Smooth muscle cell (in vitro differentiated cells): ENCODE data around the gene RGS9. TPM values are rescaled to one million over a fixed set of nuclear protein-coding genes. Genes with fewer than 3 reads are reported as not detected.
"Not testable (repeated sequence)": the region's sequence is repeated elsewhere in the genome, so short reads cannot be mapped to it uniquely, and the experiment has no call there.

Source experiments
- DNase-seq: peaks from one replicate; lab custom pipeline; 2025; ENCODE audit not compliant: unreplicated experiment; lab: John Stamatoyannopoulos, UW
- H2AFZ ChIP-seq: fragments of 200-600 bp; sonication (generic); 2 replicates; pipeline ENCODE4 v1.6.0; 2016; ENCODE audit warnings: antibody characterized with exemption, low read depth, mild to moderate bottlenecking
- H3F3A ChIP-seq: fragments of 200-600 bp; sonication (generic); 2 replicates; pipeline ENCODE4 v1.6.0; 2017; ENCODE audit warnings: antibody characterized with exemption, low read depth
- H3K27ac ChIP-seq: fragments of 200-600 bp; sonication (generic); 2 replicates; pipeline ENCODE4 v1.5.1; 2016; ENCODE audit warnings: low read depth, mild to moderate bottlenecking
- H3K27me3 ChIP-seq: fragments of 200-600 bp; sonication (generic); 2 replicates; pipeline ENCODE4 v1.6.1; 2016; ENCODE audit warnings: low read depth, mild to moderate bottlenecking
- H3K36me3 ChIP-seq: fragments of 200-600 bp; sonication (generic); 2 replicates; pipeline ENCODE4 v1.5.1; 2016; ENCODE audit warnings: low read depth
- H3K4me1 ChIP-seq: fragments of 200-600 bp; sonication (generic); 2 replicates; pipeline ENCODE4 v1.5.1; 2016; ENCODE audit warnings: low read depth
- H3K4me2 ChIP-seq: fragments of 200-600 bp; sonication (generic); 2 replicates; pipeline ENCODE4 v1.6.0; 2016; ENCODE audit warnings: mild to moderate bottlenecking
- H3K4me3 ChIP-seq: fragments of 200-600 bp; sonication (generic); 2 replicates; pipeline ENCODE4 v1.5.1; 2016; ENCODE audit warnings: mild to moderate bottlenecking
- H3K79me2 ChIP-seq: fragments of 200-600 bp; sonication (generic); 2 replicates; pipeline ENCODE4 v1.6.0; 2016; ENCODE audit warnings: low read depth, mild to moderate bottlenecking
- H3K9ac ChIP-seq: fragments of 200-600 bp; sonication (generic); 2 replicates; pipeline ENCODE4 v1.6.0; 2016; ENCODE audit warnings: low read depth
- H3K9me3 ChIP-seq: fragments of 200-600 bp; sonication (generic); replicated peaks from 2 replicates; pipeline ENCODE4 v1.5.1; 2016; ENCODE audit warnings: low read depth
- H4K20me1 ChIP-seq: fragments of 200-600 bp; sonication (generic); 2 replicates; pipeline ENCODE4 v1.6.0; 2016; ENCODE audit warnings: low read depth
- CTCF ChIP-seq: fragments of 200-600 bp; sonication (generic); IDR thresholded peaks from 2 replicates; pipeline ENCODE4 v1.5.1; 2017; ENCODE audit warnings: borderline replicate concordance, mild to moderate bottlenecking, antibody characterized with exemption; ENCODE audit not compliant: insufficient read depth, poor library complexity, severe bottlenecking
- WGBS: methylation state at CpG from one replicate; pipeline ENCODE4 v1.1.7; 2016; ENCODE audit warnings: low lambda C conversion rate; 5-methylcytosine and 5-hydroxymethylcytosine counted together
- polyA plus RNA-seq: library from polyadenylated mRNA; unstranded; fragments of >200 nt; fragmentation: Nextera tagmentation; extraction: Ambion mirVana; gene quantifications from 2 replicates; pipeline ENCODE4 v1.2.1, GENCODE V29; 2016
- total RNA-seq: library from RNA; depleted of rRNA; stranded (reverse); fragments of >200 nt; gene quantifications from 2 replicates; pipeline ENCODE4 v1.2.3, GENCODE V29; 2014

The RGS9 gene
- total and polyA plus RNA-seq, 2 experiments from 2014 or later = 16.3 to 18.8 TPM

GRCh38 chr17:65202844-65203571 lies 65.8 kb downstream of the RGS9 start:
- H3F3A ChIP-seq = peaks cover 5% of the 10 kb centered on the region
- H3K27me3 ChIP-seq = no peaks in the 10 kb centered on the region
- H4K20me1 ChIP-seq = no peaks in the 10 kb centered on the region
- TF ChIP-seq CTCF = no peak
- H3K4me2 ChIP-seq = no peak overlapping the region
- no peak for DNase-seq
- no peak overlapping the region for H3K27ac ChIP-seq
- no peaks in the 10 kb centered on the region for H3K36me3 ChIP-seq
- no peaks in the 10 kb centered on the region for H3K9me3 ChIP-seq
- no peak overlapping the region for H2AFZ ChIP-seq
- peaks cover 8% of the 10 kb centered on the region for H3K4me1 ChIP-seq
- H3K9ac ChIP-seq = no peak overlapping the region
- no peak overlapping the region for H3K4me3 ChIP-seq
- no peaks in the 10 kb centered on the region for H3K79me2 ChIP-seq
- WGBS = 92% methylated on average over 9 of the region's 9 CpGs

GRCh38 chr17:65204001-65204400 lies 66.8 kb downstream of the RGS9 start:
- Histone ChIP-seq H4K20me1 (no peaks in the 10 kb centered on the region), H3K4me2 (no peak overlapping the region), H3K9ac (no peak overlapping the region), H3K79me2 (no peaks in the 10 kb centered on the region), H2AFZ (no peak overlapping the region), H3K4me1 (peaks cover 18% of the 10 kb centered on the region), H3K4me3 (no peak overlapping the region), H3F3A (peaks cover 5% of the 10 kb centered on the region), H3K27ac (no peak overlapping the region), H3K36me3 (no peaks in the 10 kb centered on the region), H3K27me3 (no peaks in the 10 kb centered on the region), H3K9me3 (no peaks in the 10 kb centered on the region)
- no peak for DNase-seq
- TF ChIP-seq CTCF = no peak
- WGBS = 94% methylated on average over 13 of the region's 13 CpGs

- no peak overlapping the region for H3K27ac ChIP-seq
- H3K4me1 ChIP-seq = peaks cover 19% of the 10 kb centered on the region
- DNase-seq = no peak
- H3F3A ChIP-seq = peaks cover 5% of the 10 kb centered on the region
- H3K4me2 ChIP-seq = no peak overlapping the region
- H3K79me2 ChIP-seq = no peaks in the 10 kb centered on the region
- H2AFZ ChIP-seq = no peak overlapping the region
- no peaks in the 10 kb centered on the region for H3K27me3 ChIP-seq
- H3K9ac ChIP-seq = no peak overlapping the region
- no peak for TF ChIP-seq CTCF
- no peaks in the 10 kb centered on the region for H3K36me3 ChIP-seq
- H4K20me1 ChIP-seq = no peaks in the 10 kb centered on the region
- H3K4me3 ChIP-seq = no peak overlapping the region
- no peaks in the 10 kb centered on the region for H3K9me3 ChIP-seq
These were observed 68.5 kb downstream of the RGS9 start for GRCh38 chr17:65205655-65206054.

GRCh38 chr17:65207448-65207847 lies 70.3 kb downstream of the RGS9 start:
- Histone ChIP-seq H3K4me1 (peaks cover 19% of the 10 kb centered on the region), H3K4me2 (peak overlapping the region; percentile 21), H3K27ac (peak overlapping the region; percentile 45)
- not testable (repeated sequence) for H3F3A ChIP-seq, H3K79me2 ChIP-seq, DNase-seq, H3K9me3 ChIP-seq, H3K4me3 ChIP-seq, H3K9ac ChIP-seq, H2AFZ ChIP-seq, H3K27me3 ChIP-seq, H3K36me3 ChIP-seq, H4K20me1 ChIP-seq
- 4% methylated on average over 1 of the region's 1 CpG for WGBS
